Myometrial cell (primary cell): ENCODE measurements around the gene EVI5L. TPM values are rescaled to one million over a fixed set of nuclear protein-coding genes. Genes with fewer than 3 reads are reported as not detected.

Experiments
- total RNA-seq: library from RNA; depleted of rRNA; stranded (reverse); fragments of >200 nt; gene quantifications from 2 replicates; pipeline ENCODE4 v1.2.3, GENCODE V29; 2015

Gene EVI5L
- 25.5 and 44.4 TPM in 2 replicates for total RNA-seq

DNA sequence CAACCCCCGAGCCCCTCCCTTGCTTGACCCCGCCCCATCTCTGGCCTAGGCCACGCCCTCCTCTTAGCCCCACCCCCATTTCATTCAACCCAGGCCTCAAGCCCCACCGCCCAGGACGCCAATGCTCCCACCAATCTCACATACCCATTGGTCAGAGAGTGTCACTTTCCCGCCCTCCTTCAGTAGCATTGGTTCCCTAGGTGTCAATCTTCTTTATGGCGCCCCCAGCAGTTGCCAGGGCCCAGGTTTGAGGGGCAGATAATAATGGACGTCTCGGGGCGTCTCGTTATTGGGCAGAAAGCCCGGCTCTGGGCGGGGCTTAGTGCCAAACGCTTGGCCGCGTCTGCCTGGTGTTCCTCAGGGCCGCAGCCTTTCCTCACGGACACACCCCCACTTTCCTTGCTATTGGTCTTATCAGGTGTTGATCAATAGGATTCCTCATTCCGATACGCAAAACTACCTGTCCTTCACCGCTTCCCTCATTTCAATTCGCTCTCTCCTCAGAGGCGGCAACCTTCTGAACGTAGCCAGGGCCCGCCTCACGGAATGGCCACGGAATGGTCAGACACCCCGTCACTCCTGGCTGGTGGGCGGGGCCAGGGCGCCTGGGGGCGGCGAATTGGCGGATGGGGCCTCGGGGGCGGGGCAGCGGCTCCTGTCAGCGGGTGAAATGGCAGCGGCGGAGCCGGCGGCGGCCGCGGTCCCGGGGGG is at the start of gene EVI5L:
TSS of gene EVI5L (plus strand) at position 658 of the 711 bp plus-strand sequence. CDS start 16,325 bp downstream, outside the sequence.

DNA sequence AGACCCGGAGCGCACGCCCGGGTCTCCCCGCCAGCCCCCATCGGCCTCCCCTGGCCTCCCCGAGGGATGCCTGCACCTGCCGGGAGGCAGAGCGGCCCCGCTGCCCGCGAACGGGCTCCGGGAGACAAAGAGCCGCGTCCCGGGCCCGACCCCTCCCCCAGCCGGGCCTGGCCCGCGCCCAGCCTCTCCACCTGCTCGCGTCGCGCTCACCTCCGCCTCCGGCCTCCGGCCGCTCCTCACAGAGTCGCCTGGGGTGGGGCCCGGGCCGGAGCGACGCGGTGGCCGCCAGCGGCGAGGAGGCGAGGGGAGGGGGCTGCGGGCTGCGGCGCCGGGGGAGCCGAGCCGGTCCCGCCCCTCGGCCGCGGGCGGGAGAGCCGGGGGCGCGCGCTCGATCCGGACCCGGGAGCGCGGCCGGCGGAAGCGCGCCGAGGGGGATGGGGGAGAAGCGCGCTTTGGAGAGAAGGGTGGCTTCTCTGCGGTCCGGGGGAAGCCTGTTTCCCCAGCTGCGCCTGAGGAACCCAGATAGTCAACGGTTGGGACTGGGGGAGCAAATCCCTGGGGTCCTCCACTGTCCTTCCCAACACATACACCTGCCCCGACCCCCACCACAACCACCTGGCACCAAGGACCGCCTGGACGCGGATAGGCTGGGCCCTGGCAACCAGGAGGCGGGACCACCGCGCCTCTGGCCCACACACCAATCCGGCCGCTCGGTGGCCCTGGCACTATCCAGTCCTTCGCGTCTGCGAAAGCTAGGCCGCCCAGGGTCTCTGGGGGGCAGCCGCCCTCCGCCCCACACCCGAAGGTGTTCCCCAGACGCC is 44.3 kb downstream of the EVI5L start, which contains the start of gene PRR36:
TSS of gene PRR36 (minus strand) at position 315 of the 821 bp plus-strand sequence. CDS start 701 bp downstream, outside the sequence.

DNA sequence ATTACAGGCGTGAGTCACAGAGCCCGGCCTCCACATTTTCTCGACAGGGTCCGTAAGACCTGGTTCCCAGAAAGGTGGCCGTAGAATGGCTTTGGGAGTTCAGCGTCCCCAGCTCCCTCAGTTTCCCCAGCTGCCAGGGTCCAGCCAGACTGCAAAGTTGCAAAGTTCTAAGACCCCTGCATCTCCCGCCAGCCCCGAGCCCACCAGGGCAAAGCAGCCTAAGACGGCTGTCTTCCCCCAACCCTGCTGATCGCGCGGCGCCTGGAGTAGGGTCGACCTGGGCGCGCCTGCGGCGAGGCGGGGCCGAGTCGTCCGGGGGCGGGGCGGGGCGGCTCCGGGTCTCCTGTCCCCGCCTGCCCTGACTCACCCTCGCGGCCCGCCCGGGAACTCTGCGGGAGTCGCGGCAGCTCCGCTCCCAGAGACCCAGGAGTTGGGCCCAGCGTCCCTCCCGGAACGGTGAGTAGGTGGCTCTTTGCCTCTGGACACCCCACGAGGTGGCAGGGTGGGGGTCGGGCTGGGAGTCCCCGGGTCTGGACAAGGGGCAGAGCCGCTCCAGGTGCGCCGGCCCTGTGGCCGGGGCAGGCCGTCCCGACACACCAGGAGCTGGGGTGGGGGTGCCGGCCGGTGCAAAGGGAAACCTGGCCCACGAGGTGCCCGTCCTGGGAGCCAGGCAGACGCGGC is 58.3 kb downstream of the EVI5L start, which contains the start of gene LRRC8E:
TSS of gene LRRC8E (plus strand) at position 366 of the 681 bp plus-strand sequence. CDS start 7,094 bp downstream, outside the sequence.

DNA sequence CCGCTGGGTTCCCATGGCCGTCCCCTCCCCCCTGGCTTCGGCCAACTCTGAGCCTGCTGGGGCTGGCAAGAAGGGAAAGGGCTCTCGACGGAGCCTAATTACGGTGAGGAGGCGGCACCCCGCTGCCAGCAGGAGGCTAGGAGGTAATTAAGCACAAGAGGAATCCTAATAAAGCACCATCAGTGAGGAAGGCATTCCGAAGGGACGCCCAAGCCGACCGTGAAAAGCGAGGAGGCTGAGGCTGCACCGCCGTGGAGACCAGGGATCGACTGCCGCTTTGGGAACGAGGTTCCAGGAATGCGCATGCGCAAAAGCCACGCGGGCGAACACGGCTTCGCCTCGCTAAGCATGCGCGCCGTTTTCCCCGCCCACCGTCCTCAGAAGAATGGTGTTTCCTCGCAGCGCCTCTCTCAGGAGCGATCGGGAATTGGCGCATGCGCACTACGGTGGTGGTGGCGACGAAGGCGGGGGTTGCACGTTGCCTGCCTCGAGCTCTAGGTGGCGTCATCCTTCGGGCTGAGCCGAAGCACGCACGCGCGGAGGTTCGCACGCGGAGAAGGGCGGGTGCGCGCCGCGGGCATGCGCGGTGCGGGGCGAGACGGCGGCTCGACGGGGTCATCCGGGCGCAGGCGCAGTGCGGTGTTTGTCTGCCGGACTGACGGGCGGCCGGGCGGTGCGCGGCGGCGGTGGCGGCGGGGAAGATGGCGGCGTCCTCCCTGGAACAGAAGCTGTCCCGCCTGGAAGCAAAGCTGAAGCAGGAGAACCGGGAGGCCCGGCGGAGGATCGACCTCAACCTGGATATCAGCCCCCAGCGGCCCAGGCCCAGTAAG is 73.4 kb downstream of the EVI5L start, which contains the start of gene MAP2K7:
TSS of gene MAP2K7 (plus strand) at position 634 of the 830 bp plus-strand sequence. CDS start at position 702, 68 bp downstream.

Other genes with a start within 250 kb of the EVI5L start
- gene CAMSAP3, start 234.4 kb upstream of the EVI5L start, total RNA-seq = not detected in 2 replicates
- gene XAB2, start 200.7 kb upstream of the EVI5L start, total RNA-seq = 42.2 and 45.3 TPM in 2 replicates
- gene PET100, start 200.4 kb upstream of the EVI5L start, total RNA-seq = 4.9 and 7.4 TPM in 2 replicates
- not detected in 2 replicates for gene PCP2, start 196.5 kb upstream of the EVI5L start, total RNA-seq
- 12.1 and 22.8 TPM in 2 replicates for gene STXBP2, start 193.1 kb upstream of the EVI5L start, total RNA-seq
- not detected in 2 replicates for gene RETN, start 161.2 kb upstream of the EVI5L start, total RNA-seq
- gene MCEMP1, start 153.1 kb upstream of the EVI5L start, total RNA-seq = not detected in 2 replicates
- gene TRAPPC5, start 149.4 kb upstream of the EVI5L start, total RNA-seq = 86.2 and 107 TPM in 2 replicates
- not detected in 2 replicates for gene FCER2, start 128.1 kb upstream of the EVI5L start, total RNA-seq
- gene CLEC4G, start 98.1 kb upstream of the EVI5L start, total RNA-seq = not detected in 2 replicates
- gene CD209, start 82.7 kb upstream of the EVI5L start, total RNA-seq = not detected in 2 replicates
- not detected in 2 replicates for gene CLEC4M, start 67.0 kb upstream of the EVI5L start, total RNA-seq
- gene PRR36, start 44.2 kb downstream of the EVI5L start, total RNA-seq = not detected in 2 replicates
- 7.2 and 8.5 TPM in 2 replicates for gene LRRC8E, start 58.3 kb downstream of the EVI5L start, total RNA-seq
- 8.4 and 9.6 TPM in 2 replicates for gene MAP2K7, start 73.7 kb downstream of the EVI5L start, total RNA-seq
- gene TGFBR3L, start 84.6 kb downstream of the EVI5L start, total RNA-seq = 25.4 TPM in 1 of 2 replicates, not detected in the other
- gene SNAPC2, start 90.1 kb downstream of the EVI5L start, total RNA-seq = 60.5 and 80.3 TPM in 2 replicates
- 2.9 and 4.3 TPM in 2 replicates for gene CTXN1, start 95.9 kb downstream of the EVI5L start, total RNA-seq
- 67.7 and 89.3 TPM in 2 replicates for gene TIMM44, start 113.4 kb downstream of the EVI5L start, total RNA-seq
- 45.7 and 48.4 TPM in 2 replicates for gene ELAVL1, start 175.4 kb downstream of the EVI5L start, total RNA-seq
- gene CCL25, start 222.5 kb downstream of the EVI5L start, total RNA-seq = not detected in 2 replicates